Endothelial cell of umbilical vein (primary cell): ENCODE results near the gene CFAP141. TPM values are rescaled to one million over a fixed set of nuclear protein-coding genes. Genes with fewer than 3 reads are reported as not detected.

ENCODE experiments used
- BruUV-seq: library from RNA; stranded (reverse); fragments of 400-500 nt; replicated peaks from 2 replicates; lab custom pipeline; 2021; lab: Mats Ljungman, UMichigan
- CTCF ChIA-PET: fragments of 300-600, 350-600 bp; sonication (Branson Sonifier 250); formaldehyde crosslinking; loops from one replicate; lab custom pipeline; 2021; ENCODE audit warnings: antibody characterized with exemption, inconsistent platforms; lab: Charles Lee
- POLR2A ChIA-PET: fragments of 300-600, 350-600 bp; sonication (Branson Sonifier 250); formaldehyde crosslinking; loops from one replicate; lab custom pipeline; 2021; ENCODE audit warnings: antibody characterized with exemption, inconsistent platforms; lab: Charles Lee
- DNase-seq: peaks from one replicate; pipeline ENCODE4 v3.0.0-alpha.2; 2011; ENCODE audit warnings: low read depth, low spot score
- FAIRE-seq: peaks from 2 replicates; lab custom pipeline; 2011; peaks lifted over from hg19 to GRCh38; lab: Jason Lieb, UNC
- H2AFZ ChIP-seq: 2 replicates; pipeline ENCODE4 v1.6.0; 2012; ENCODE audit warnings: low read depth, low read length, control low read depth, inconsistent platforms
- H3K27ac ChIP-seq: 2 replicates; pipeline ENCODE4 v1.5.1; 2011; ENCODE audit warnings: low read depth, mild to moderate bottlenecking, control low read depth, low read length, moderate library complexity; ENCODE audit not compliant: insufficient read depth
- H3K27me3 ChIP-seq, 2 experiments: 2 replicates each; pipeline versions ENCODE4 v1.6.0 to v1.6.1; 2011; ENCODE audit warnings: low read length in 2 of 2, mixed read lengths in 1 of 2; ENCODE audit not compliant: control insufficient read depth in 2 of 2, insufficient read depth in 2 of 2
- H3K36me3 ChIP-seq, 2 experiments: 2 replicates in 1 of 2; 3 replicates in 1 of 2; pipeline ENCODE4 v1.5.1; 2011; ENCODE audit warnings: low read length in 2 of 2, mild to moderate bottlenecking in 1 of 2, moderate library complexity in 1 of 2; ENCODE audit not compliant: control insufficient read depth in 2 of 2, insufficient read depth in 2 of 2; ENCODE audit errors: extremely low read depth in 1 of 2
- H3K4me1 ChIP-seq: 3 replicates; pipeline ENCODE4 v1.5.1; 2011; ENCODE audit warnings: mild to moderate bottlenecking, low read length; ENCODE audit not compliant: control insufficient read depth, insufficient read depth; ENCODE audit errors: extremely low read depth
- H3K4me2 ChIP-seq: 2 replicates; pipeline ENCODE4 v1.6.1; 2011; ENCODE audit warnings: low read length, control low read depth, mixed read lengths; ENCODE audit not compliant: insufficient read depth
- H3K4me3 ChIP-seq, 3 experiments: fragments of 200-600 bp in 1 of 3; sonication (generic), shearing (Covaris generic) in 1 of 3; replicated peaks in 1 of 3; 2 replicates each; pipeline ENCODE4 v1.5.1; 2011 to 2016; ENCODE audit warnings: control low read depth in 3 of 3, low read length in 3 of 3, mild to moderate bottlenecking in 2 of 3, inconsistent platforms in 1 of 3, low read depth in 1 of 3, moderate library complexity in 1 of 3; ENCODE audit not compliant: insufficient read depth in 1 of 3
- H3K79me2 ChIP-seq: 2 replicates; pipeline ENCODE4 v1.6.0; 2012; ENCODE audit warnings: low read length, inconsistent platforms; ENCODE audit not compliant: control insufficient read depth, insufficient read depth
- H3K9ac ChIP-seq: replicated peaks from 2 replicates; pipeline ENCODE3; 2011; ENCODE audit warnings: low read length, control low read depth; ENCODE audit not compliant: insufficient read depth; ENCODE audit errors: extremely low read depth
- H3K9me1 ChIP-seq: replicated peaks from 3 replicates; pipeline ENCODE4 v1.6.0; 2011; ENCODE audit warnings: mild to moderate bottlenecking, low read length; ENCODE audit not compliant: control insufficient read depth, insufficient read depth; ENCODE audit errors: extremely low read depth
- H3K9me3 ChIP-seq: replicated peaks from 2 replicates; pipeline ENCODE4 v1.5.1; 2012; ENCODE audit warnings: low read length, inconsistent platforms; ENCODE audit not compliant: control insufficient read depth, insufficient read depth
- H4K20me1 ChIP-seq: replicated peaks from 2 replicates; pipeline ENCODE3; 2011; ENCODE audit warnings: mild to moderate bottlenecking, low read length; ENCODE audit not compliant: control insufficient read depth, insufficient read depth; ENCODE audit errors: extremely low read depth
- EZH2 ChIP-seq: IDR thresholded peaks from 2 replicates; pipeline ENCODE4 v1.6.1; 2012; ENCODE audit warnings: borderline replicate concordance, low read depth, mild to moderate bottlenecking, moderate library complexity, low read length, inconsistent platforms; ENCODE audit not compliant: severe bottlenecking
- FOS ChIP-seq: IDR thresholded peaks from 2 replicates; pipeline ENCODE4 v1.6.1; 2011; ENCODE audit warnings: mild to moderate bottlenecking, low read length, moderate library complexity, borderline replicate concordance; ENCODE audit not compliant: insufficient read depth
- GATA2 ChIP-seq: IDR thresholded peaks from 2 replicates; pipeline ENCODE4 v1.7.0; 2011; ENCODE audit warnings: low read depth, mild to moderate bottlenecking, moderate library complexity, mixed read lengths, low read length; ENCODE audit not compliant: insufficient read length, insufficient read depth
- JUN ChIP-seq: IDR thresholded peaks from 2 replicates; pipeline ENCODE4 v1.6.1; 2011; ENCODE audit warnings: borderline replicate concordance, low read depth; ENCODE audit not compliant: insufficient read length, insufficient read depth
- MYC ChIP-seq: IDR thresholded peaks from one replicate; pipeline ENCODE4 v1.6.1; 2011; ENCODE audit warnings: mild to moderate bottlenecking, low read depth, low read length
- POLR2A ChIP-seq: IDR thresholded peaks from 2 replicates; pipeline ENCODE4 v1.6.1; 2012; ENCODE audit warnings: low read depth, mild to moderate bottlenecking, control low read depth, low read length
- POLR2AphosphoS5 ChIP-seq: IDR thresholded peaks from 2 replicates; pipeline ENCODE4 v1.6.1; 2012; ENCODE audit warnings: low read depth, mild to moderate bottlenecking, control low read depth, low read length, moderate library complexity; ENCODE audit not compliant: insufficient read depth
- dilution Hi-C: fragments of 300-500 bp; cut with MboI; formaldehyde crosslinking; loops from one replicate; pipeline ENCODE4 v1.15.0; 2019; ENCODE audit warnings: low sequenced_read_pairs; ENCODE audit not compliant: extremely low pct_ligation_motif_present
- intact Hi-C: fragments of 100-400 bp; cut with micrococcal nuclease; formaldehyde crosslinking; loops from one replicate; pipeline ENCODE4 v1.10.0; 2022
- polyA plus RNA-seq, 4 experiments: library from polyadenylated mRNA; depleted of rRNA in 3 of 4; stranded (reverse) in 3 of 4; unstranded in 1 of 4; fragments of >200 nt; gene quantifications; 2 replicates each; pipeline versions ENCODE4 v1.2.1 to v1.2.3, GENCODE V29; 2011 to 2012; ENCODE audit warnings: missing spikeins in 1 of 4
- total RNA-seq: library from RNA; stranded (reverse); gene quantifications from 2 replicates; pipeline ENCODE4 v1.2.3, GENCODE V29; 2021
- TF ChIP-seq, protein P1 (sequence below): IDR thresholded peaks from 2 replicates; pipeline ENCODE4 v1.6.1; 2011; ENCODE audit not compliant: insufficient read depth, insufficient read length
- TF ChIP-seq, protein P2 (sequence below), 2 donors: IDR thresholded peaks; 1 replicate in 1 of 2; 2 replicates in 1 of 2; pipeline ENCODE4 v1.5.1; 2011; ENCODE audit warnings: low read length in 2 of 2, mild to moderate bottlenecking in 2 of 2, moderate library complexity in 2 of 2, control low read depth in 1 of 2, inconsistent platforms in 1 of 2, low read depth in 1 of 2; ENCODE audit not compliant: insufficient read depth in 1 of 2; ENCODE audit errors: extremely low read depth in 1 of 2

The CFAP141 gene
- total and polyA plus RNA-seq, 2 donors (not counting 3 experiments of a cell fraction or from before 2014, with no cell fraction given): not detected

GRCh38 chr1:154240294-154240833 is 34.2 kb upstream of the CFAP141 start:
- CTCF ChIA-PET: interaction anchor here (0.6 kb wide), 1 partner anchor 355 kb away, joined by 3 read pairs; no protein-coding TSS in a partner anchor

More at GRCh38 chr1:154240294-154240833, 34.2 kb upstream of the CFAP141 start:
- intact Hi-C loops (no loop called here), dilution Hi-C loops (no loop called here)
- BruUV-seq: no TSS peak
- peaks cover 24 to 47% of the 10 kb centered on the region in 2 experiments for H3K36me3 ChIP-seq
- no peaks in the 10 kb centered on the region for H3K9me3 ChIP-seq
- POLR2A ChIA-PET: no interaction called here
- no peaks in the 10 kb centered on the region for H3K27me3 ChIP-seq
- no peak overlapping the region for H3K9ac ChIP-seq
- FAIRE-seq (no peak), DNase-seq (no peak)
- peaks cover 37% of the 10 kb centered on the region for H3K79me2 ChIP-seq
- H3K27ac ChIP-seq: no peak overlapping the region
- H3K4me1 ChIP-seq: no peaks in the 10 kb centered on the region
- H4K20me1 ChIP-seq: no peaks in the 10 kb centered on the region
- TF ChIP-seq FOS: no peak
- TF ChIP-seq POLR2AphosphoS5: no peak
- TF ChIP-seq EZH2: no peak
- no peak for TF ChIP-seq JUN
- no peak for TF ChIP-seq GATA2
- no peak for TF ChIP-seq MYC
- TF ChIP-seq, protein P1, sequence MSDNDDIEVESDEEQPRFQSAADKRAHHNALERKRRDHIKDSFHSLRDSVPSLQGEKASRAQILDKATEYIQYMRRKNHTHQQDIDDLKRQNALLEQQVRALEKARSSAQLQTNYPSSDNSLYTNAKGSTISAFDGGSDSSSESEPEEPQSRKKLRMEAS: no peak
- TF ChIP-seq, protein P2, sequence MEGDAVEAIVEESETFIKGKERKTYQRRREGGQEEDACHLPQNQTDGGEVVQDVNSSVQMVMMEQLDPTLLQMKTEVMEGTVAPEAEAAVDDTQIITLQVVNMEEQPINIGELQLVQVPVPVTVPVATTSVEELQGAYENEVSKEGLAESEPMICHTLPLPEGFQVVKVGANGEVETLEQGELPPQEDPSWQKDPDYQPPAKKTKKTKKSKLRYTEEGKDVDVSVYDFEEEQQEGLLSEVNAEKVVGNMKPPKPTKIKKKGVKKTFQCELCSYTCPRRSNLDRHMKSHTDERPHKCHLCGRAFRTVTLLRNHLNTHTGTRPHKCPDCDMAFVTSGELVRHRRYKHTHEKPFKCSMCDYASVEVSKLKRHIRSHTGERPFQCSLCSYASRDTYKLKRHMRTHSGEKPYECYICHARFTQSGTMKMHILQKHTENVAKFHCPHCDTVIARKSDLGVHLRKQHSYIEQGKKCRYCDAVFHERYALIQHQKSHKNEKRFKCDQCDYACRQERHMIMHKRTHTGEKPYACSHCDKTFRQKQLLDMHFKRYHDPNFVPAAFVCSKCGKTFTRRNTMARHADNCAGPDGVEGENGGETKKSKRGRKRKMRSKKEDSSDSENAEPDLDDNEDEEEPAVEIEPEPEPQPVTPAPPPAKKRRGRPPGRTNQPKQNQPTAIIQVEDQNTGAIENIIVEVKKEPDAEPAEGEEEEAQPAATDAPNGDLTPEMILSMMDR (IDR thresholded peaks at IDR 0.05; ENCODE audit: extremely low read depth in 1 of 2, insufficient read depth in 1 of 2, low read depth in 1 of 2, low read length in 2 of 2): no peak
- TF ChIP-seq POLR2A: no peak
- no peak overlapping the region for H3K4me2 ChIP-seq
- no peak overlapping the region for H2AFZ ChIP-seq
- no peak overlapping the region for H3K4me3 ChIP-seq
- H3K9me1 ChIP-seq: no peaks in the 10 kb centered on the region
